Measurements from ENCODE around the gene SNCB. TPM values are rescaled to one million over a fixed set of nuclear protein-coding genes. Genes with fewer than 3 reads are reported as not detected.

Gene SNCB
- total RNA-seq, 1 donor from 2014 or later, result not detected

- Mint-ChIP-seq H3K9me3 (no peaks in the 10 kb centered on the region), H3K36me3 (no peaks in the 10 kb centered on the region), H3K4me3 (no peak overlapping the region), H3K27ac (no peak overlapping the region), H3K4me1 (peaks cover 4% of the 10 kb centered on the region), H3K27me3 (ENCODE audit: low read depth) (peaks cover 92% of the 10 kb centered on the region)
- TF ChIP-seq CTCF (IDR thresholded peaks at IDR 0.05; ENCODE audit: unreplicated experiment), result no peak
- no peak for DNase-seq (ENCODE audit: low spot score in 2 of 2, unreplicated experiment in 2 of 2)
These were observed 1.3 kb upstream of the SNCB start for GRCh38 chr5:176631383-176632200.

- Mint-ChIP-seq H3K4me1 (peaks cover 4% of the 10 kb centered on the region), H3K36me3 (no peaks in the 10 kb centered on the region), H3K27me3 (ENCODE audit: low read depth) (peaks cover 92% of the 10 kb centered on the region), H3K9me3 (no peaks in the 10 kb centered on the region), H3K4me3 (peak overlapping the region; percentile 21), H3K27ac (no peak overlapping the region)
- no peak for TF ChIP-seq CTCF (IDR thresholded peaks at IDR 0.05; ENCODE audit: unreplicated experiment)
- no peak for DNase-seq (ENCODE audit: low spot score in 2 of 2, unreplicated experiment in 2 of 2)
These were observed 418 bp upstream of the SNCB start for GRCh38 chr5:176630681-176631222.

GRCh38 chr5:176629317-176629852 lies 949 bp downstream of the SNCB start:
- Mint-ChIP-seq H3K9me3 (no peaks in the 10 kb centered on the region), H3K4me1 (peaks cover 4% of the 10 kb centered on the region), H3K4me3 (peak overlapping the region; percentile 37), H3K27ac (no peak overlapping the region), H3K36me3 (no peaks in the 10 kb centered on the region), H3K27me3 (ENCODE audit: low read depth) (peaks cover 94% of the 10 kb centered on the region)
- DNase-seq (ENCODE audit: low spot score in 2 of 2, unreplicated experiment in 2 of 2), result no peak
- TF ChIP-seq CTCF (IDR thresholded peaks at IDR 0.05; ENCODE audit: unreplicated experiment), result no peak

- DNase-seq (ENCODE audit: low spot score in 2 of 2, unreplicated experiment in 2 of 2), result no peak
- TF ChIP-seq CTCF (IDR thresholded peaks at IDR 0.05; ENCODE audit: unreplicated experiment), result no peak
- Mint-ChIP-seq H3K27me3 (ENCODE audit: low read depth) (peaks cover 95% of the 10 kb centered on the region), H3K4me1 (peaks cover 4% of the 10 kb centered on the region), H3K36me3 (no peaks in the 10 kb centered on the region), H3K4me3 (peak overlapping the region; percentile 37), H3K9me3 (no peaks in the 10 kb centered on the region), H3K27ac (no peak overlapping the region)
These were observed 1.7 kb downstream of the SNCB start for GRCh38 chr5:176628406-176629228.

- no peak overlapping the region for H3K27ac Mint-ChIP-seq
- no peaks in the 10 kb centered on the region for H3K36me3 Mint-ChIP-seq
- H3K27me3 Mint-ChIP-seq (ENCODE audit: low read depth), result peaks cover 94% of the 10 kb centered on the region
- peaks cover 4% of the 10 kb centered on the region for H3K4me1 Mint-ChIP-seq
- H3K9me3 Mint-ChIP-seq, result no peaks in the 10 kb centered on the region
- no peak overlapping the region for H3K4me3 Mint-ChIP-seq
- TF ChIP-seq CTCF (IDR thresholded peaks at IDR 0.05; ENCODE audit: unreplicated experiment), result no peak
- DNase-seq (ENCODE audit: low spot score in 2 of 2, unreplicated experiment in 2 of 2), result no peak
These were observed 2.8 kb downstream of the SNCB start for GRCh38 chr5:176627582-176627981.
